Epidermal melanocyte (primary cell): Measurements from ENCODE around the gene C6orf136.
A peak's percentile ranks its signal among the peaks of the same experiment; 100 is the strongest.

Experiments used
- DNase-seq: peaks from one replicate; pipeline ENCODE4 v3.0.0; 2011; ENCODE audit warnings: low spot score; ENCODE audit not compliant: insufficient read length

Gene C6orf136, protein sequence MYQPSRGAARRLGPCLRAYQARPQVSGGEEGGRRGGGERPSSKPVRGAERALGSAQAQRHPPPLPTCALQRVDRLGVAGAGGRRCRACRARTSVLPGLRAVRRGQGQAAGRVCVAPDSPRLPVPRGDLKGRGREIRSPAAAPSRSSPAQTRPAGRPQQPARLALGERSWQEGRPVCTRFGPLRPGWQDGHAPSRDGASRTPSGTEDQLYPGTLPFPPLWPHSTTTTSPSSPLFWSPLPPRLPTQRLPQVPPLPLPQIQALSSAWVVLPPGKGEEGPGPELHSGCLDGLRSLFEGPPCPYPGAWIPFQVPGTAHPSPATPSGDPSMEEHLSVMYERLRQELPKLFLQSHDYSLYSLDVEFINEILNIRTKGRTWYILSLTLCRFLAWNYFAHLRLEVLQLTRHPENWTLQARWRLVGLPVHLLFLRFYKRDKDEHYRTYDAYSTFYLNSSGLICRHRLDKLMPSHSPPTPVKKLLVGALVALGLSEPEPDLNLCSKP

DNA sequence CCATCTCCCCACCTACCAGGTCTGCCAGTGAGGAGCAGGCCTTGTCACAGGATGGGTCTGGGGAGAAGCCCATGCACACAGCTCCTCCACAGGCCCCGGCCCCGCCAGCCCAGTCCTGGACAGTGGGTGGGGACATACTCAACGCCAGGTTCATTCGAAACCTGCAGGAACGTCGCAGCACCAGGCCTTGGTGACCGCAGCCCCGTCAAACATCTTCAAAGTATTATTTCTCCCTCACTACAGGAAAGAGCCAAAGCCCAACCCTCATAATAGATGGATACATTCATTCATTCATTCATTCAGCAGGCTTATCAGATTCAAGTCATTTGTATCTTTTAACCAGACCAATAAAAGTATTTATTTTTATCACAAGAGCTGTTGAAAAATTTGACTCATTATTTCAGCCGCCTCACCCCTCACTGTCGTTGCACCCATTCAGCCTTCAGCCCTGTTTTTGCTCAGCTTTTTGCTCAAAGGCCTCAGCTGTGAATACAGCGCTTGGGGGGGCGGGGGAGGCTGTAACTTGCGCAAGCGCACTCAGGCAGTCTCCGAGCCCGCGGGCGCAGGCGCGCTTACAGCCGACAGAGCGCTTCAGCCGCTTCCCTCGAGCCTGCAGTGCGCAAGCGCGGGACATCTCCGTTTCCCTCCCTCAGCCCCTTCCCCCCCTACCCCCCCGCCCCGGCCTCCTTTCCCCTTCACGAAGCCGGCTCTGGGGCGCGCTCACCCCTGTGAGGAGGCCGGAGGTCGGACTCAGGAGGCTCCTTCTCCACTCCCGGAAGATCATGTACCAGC lies at the start of gene C6orf136:
TSS of gene C6orf136 (plus strand) at position 684 of the 792 bp plus-strand sequence. CDS start at position 783, 99 bp downstream.
- peak; percentile 97 for DNase-seq

DNA sequence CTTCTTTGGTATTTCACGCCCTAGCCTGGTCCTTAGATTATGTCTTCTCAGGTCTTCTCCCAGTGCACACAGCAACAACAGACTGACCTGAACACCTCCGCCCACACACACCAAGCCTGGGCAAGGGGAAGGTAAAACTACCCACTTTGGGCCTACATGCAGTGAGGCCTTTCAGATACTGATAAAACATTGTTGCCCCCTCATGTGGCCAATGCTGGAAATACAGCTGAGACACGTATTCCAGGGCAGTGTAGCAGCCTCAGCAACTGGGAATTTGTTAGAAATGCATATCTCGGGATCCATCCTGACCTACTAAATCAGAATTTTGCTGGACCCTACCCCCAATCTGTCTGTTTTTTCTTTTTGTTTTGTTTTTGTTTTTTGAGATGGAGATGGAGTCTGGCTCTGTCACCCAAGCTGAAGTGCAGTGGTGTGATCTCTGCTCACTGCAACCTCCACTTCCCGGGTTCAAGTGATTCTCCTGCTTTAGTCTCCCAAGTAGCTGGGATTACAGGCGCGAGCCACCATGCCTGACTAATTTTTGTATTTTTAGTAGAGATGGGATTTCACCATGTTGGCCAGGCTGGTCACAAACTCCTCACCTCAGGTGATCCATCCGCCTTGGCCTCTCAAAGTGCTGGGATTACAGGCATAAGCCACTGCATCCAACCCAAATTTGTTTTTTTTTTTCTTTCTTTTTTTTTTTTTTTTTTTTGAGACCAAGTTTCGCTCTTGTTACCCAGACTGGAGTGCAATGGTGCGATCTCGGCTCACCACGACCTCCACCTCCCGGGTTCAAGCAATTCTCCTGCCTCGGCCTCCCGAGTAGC lies 49.4 kb upstream of the C6orf136 start:
- peak; percentile 72 for DNase-seq

DNA sequence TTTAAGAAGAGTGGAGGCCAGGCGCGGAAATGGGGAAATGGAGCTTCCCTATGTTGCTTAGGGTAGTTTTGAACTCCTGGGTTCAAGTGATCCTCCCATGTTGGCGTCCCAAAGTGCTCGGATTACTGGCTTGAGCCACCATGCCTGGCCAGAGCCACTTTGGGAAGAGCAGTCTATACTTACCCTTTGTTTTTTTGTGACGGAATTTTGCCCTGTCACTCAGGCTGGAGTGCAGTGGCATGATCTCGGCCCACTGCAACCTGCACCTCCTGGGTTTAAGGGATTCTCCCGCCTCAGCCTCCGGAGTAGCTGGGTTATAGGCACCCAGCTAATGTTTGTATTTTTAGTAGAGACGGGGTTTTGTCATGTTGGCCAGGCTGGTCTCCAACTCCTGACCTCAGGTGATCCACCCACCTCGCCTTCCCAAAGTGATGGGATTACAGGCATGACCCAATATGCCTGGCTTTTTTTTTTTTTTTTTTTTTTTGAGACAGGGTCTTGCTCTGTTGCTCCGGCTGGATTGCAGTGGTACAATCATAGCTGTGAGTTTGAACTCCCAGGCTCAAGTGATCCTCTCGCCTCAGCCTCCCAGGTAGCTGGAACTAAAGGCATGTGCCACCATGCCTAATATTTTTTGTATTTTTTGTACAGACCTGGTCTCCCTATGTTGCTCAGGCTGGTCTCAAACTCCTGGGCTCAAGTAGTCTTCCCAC lies 47.9 kb upstream of the C6orf136 start:
- no peak for DNase-seq

DNA sequence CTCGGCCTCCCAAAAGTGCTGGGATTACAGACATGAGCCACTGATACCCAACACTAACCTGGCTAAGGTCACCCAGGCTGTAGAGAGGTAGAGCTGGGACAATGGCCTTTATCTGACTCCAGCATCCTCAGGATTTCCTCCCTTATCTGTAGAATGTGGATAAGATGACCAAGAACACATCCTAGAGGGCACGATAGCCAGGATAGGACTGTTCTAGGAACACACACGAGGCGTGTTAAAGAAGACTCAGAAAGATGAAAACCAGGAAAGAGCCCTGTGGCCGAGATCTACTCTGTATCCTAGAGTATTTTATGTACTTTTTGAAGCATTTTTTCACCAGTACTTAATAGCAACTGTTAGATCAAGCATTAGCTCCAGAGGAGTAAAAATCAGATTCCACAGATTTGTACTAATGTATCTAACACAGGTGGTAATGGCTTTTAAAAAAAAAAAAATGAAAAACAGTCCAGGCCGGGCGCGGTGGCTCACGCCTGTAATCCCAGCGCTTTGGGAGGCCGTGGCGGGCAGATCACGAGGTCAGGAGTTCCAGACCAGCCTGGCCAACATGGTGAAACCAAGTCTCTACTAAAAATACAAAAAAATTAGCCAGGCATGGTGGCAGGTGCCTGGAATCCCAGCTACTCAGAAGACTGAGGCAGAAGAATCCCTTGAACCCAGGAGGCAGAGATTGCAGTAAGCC lies 47.2 kb upstream of the C6orf136 start:
- DNase-seq: no peak

DNA sequence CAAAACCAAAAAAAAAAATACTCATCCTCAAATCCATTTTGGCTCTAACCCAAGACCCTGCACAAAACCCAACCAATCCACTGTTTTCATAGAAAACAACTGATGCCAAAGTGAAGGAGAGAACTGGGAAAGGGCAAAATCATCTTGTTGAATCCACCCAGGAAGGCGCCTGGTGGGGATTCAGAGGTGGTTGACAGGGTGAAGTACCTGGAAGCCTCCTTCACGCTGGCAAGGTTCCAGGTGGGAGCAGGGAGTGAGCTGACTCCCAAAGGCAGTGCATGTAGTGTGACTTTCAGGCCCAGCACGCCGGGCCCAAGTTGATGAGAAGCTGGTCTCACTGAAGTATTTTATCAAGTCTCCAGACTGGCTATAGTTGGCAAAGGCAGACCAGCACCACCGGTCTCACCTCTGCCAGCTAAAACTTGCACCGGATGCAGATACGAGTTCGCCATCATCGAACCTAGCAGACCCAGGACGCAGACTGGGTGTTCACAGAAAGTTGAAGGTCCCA lies 46.4 kb upstream of the C6orf136 start:
- no peak for DNase-seq

DNA sequence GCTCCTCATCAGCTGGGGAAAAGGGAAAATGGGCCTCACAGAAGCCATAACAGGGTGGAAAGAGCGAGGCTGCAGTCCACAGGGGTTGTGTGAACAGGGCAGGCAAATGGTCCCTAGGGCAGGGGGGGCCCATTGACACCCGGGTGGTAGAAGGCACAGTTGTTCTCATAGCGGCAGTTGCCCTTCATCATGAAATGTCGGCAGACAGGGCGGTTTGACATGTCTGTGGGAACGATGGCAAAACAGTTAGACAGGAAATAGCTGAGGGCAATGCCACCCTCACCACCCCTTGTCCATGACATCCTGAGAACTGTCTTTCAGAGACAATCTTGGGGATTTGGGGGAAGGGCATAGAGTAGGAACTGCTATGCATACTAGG lies 45.5 kb upstream of the C6orf136 start:
- no peak for DNase-seq

DNA sequence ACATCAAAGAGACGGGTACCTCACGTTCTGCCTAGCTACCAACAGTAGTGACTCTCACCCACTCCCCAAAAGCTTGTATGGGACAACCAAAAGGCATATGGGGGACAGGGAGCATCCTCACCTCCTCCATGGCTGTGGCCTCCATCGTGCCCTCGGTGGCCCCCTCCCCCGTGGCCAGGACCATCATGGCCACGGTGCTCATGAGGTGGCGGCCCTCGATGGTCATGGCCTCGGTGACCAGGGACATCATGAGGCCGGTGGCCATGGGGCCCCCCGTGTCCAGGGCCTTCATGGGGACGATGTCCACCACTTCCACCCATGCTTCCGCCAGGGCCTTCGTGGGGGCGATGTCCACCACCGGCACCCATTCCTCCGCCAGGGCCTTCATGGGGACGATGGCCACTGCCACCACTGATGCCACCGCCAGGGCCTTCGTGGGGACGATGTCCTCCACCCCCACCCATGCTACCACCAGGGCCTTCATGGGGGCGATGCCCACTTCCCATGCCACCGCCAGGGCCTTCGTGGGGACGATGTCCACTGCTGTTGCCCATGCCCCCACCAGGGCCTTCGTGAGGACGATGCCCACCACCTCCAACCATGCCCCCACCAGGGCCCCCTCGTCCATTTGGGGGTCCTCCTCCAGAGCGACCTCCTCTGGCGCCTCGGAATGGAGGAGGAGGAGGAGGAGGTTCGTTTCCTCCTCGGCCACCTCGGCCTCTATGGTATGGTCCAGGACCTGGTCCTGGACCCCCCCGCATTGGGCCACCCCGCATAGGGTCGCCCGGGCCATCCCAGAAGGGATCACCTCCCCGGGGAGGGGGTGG lies 44.9 kb upstream of the C6orf136 start:
- DNase-seq: no peak

DNA sequence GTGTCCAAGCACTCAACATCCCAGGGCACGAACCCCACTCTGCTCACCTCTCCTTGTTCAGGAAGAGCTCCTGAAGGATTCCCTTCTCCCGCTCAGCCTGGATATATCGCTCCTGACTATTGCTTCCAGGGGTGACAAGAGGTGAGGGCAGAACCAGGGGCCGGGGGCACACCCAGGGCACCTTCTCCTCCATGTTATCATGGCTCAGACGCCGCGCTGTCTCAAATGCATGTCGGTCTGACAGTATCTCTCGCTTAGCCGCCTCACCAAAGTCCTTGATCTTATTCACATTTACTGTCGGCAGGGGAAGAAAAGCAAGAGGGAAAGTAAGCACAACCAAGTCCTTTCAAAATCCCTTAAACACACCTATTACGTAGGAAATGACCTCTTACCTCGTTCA lies 43.0 kb upstream of the C6orf136 start:
- no peak for DNase-seq

DNA sequence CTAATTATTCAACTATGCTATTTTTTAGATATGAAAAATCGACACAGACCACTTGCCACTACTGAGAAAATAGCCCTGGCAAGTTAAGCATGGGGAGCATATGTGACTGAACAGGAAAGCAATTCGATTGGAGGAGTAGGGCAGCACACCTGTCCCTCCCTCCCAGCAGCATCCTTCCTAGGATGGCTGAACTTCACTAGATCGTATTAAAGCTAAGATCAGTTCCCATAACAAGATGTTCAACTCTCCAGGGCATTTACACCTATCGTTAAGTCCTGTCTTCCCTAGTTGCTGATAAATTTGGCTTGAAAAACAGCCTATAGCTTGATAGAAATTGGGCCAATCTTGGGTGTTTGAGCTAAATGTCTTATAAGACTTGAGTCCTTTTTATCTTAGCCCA lies 36.9 kb upstream of the C6orf136 start:
- DNase-seq: no peak

DNA sequence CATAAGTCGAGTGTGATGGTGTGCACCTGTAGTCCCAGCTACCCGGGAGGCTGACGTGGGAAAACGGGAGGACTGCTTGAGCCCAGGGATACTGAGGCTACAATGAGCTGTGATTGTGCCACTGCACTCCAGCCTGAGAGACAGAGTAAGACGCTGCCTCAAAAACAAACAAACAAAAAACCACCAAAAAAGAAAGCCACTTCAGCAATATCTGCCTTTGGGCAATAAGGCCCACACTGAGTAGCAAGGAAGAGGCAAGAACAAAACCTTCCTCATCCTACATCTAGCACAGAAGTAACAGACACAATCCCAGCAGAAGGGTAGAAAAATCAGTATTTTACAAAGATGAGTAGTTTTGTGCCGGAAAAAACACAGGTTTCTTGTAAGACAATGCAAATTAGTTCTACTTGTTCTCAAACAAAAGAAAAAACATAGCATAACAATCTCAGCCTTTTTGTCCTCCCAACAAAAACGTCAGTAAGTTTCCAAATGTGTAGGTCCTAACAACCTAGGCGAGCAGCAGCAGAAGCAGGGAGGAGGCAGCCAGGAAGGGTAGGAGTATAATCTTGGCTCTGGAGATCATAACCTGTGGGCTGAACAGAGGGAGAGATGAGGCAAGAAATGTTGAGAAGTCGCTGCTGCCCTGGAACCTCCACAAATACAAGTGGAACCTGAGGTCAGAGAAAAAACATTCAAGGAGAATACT lies 35.6 kb upstream of the C6orf136 start:
- DNase-seq: no peak

DNA sequence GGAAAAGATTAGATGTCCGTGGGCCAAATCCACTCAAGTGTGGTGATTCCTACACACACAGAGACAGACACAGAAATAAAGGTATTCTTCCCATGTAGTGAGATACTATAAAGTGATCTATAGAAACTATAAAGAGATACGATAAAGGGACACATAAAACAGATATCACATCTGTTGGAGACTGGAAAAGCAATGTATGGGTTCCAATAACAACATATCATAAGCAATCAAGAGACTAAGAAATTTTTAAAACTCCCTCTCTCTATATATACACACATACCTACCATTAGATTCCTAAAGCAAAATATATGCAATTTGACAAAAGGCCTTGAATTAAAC lies 35.1 kb upstream of the C6orf136 start:
- no peak for DNase-seq

DNA sequence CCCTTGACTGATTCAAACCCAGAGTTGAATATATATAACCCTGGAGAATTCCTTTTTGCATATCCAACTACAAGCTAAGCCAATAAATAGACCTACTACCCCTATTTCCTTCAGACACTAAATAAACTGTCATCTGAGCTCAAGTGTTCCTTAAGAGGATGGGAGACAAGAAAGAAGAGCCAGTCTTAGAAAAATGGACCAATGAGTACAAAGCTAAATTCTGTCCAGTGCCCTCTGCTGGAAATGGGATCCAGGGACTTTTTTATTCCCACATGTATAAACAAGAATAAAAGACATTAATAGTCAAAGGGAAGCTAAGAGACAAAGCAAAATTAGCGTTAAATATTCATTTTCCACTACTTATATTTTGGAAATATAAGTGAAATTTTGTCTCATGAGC lies 34.7 kb upstream of the C6orf136 start:
- DNase-seq: no peak

DNA sequence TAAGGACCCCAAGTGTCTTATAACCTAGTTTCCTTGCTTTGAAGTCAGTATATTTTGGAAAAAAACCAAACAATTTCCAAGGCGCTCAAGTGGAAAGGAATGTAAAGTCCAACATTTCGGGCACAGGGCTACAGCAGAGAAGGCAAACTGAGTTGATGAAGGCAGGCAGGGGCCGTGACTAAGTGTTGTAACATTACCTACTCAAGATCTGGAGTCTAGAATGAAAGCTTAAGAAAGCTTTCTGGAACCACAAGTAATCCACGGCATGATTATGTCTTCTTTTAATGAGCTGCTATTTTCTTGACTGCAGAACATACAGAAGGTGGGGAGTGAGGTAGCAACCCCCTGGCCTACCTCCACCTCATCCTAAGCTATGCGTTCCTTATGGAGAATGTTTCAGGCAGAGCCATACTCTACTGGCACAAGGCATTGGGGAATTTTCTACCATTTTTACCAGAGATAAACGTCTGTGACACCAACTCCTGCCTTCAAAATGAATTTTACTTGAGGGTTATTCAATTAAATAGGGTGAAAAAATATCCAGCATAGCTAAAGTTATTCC lies 34.2 kb upstream of the C6orf136 start:
- DNase-seq: no peak

DNA sequence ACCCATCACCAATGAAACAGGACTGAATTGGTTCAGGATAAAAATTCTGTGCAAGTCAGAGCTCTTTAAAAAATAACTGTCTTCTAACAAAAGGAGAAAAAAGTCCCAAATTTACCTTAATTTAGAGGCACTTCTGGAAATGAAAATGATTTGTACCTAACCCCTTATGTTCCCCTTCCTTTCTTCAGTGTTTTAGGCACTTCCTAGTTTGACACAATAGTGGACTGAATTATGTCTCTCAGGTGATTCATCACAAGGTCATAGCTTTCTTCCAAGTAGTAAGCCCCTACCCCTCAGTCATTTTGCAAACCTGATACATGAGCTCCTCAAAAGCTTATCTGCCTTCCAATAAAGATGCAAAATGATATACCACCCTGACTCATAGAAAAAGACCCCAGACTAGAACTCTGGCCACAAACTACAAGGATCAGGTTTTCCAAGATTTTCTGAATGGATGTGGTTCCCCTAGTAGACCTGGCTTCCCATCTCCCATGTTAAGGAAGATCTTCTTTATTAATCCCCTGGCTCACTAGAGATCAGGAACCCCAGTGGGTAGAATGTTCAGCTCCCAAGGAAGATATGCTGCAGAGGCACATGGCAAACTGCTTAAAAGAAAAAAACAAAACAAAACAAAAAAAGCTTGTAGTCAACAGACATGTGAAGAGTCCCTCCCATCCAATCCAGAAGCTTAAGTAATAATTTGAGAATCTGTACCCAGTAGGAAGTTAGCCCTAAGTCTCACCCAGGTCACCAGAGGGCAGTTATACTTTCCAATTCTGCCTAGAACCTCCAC lies 33.5 kb upstream of the C6orf136 start:
- no peak for DNase-seq

DNA sequence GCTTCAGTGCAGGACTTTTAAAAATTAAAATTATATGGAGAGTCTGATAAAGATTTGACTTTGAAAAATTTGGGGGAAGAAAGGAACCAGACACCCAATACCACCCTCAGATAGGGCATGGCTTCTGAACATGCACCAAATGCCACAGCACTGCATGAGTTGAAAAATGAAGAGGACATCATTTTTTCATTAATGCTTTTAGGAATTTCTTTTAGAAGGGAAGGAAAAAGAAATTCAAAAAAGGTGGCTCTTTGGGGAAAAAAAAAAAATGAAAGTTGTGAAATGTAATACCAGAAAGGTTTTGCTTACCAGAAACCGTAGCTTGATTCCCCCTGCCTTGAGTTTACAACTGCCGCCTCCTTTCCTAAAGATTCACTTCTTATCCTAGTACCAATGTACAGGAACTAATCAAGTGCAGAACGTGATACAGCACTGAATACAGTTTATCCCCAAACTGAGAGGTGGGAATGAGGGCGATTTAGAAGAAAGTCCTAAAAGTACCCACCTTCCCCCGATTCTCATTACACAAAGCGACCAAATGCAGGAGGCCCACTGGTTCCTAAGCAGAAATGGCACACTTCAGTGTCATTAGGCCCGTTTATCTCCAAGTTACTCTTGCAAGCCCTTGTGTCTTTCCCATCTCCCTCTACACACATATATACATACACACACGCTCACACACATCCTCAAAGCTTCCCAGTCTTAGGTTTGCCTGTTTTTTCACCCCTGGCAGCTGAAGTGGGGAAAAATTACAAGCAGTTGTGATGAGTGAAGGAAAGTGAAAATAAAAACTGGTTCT lies 32.7 kb upstream of the C6orf136 start:
- DNase-seq: no peak

DNA sequence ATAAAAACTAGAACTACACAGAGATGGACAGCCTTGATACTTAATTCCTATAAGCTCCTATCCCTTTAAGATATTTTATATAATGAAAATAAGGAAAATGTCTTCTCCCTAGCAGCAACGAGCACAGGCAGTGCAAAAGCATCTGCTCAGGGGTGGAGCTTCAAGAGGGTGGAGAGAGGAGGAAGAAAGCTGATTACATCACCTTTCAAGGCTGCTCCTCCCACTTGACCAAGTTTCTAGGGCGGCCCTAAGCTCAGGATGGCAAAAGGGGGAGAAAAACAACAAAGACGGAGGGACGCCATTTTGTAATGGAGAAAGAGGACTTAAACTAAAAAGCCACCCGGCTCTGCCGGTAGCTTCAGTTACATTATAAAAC lies 32.1 kb upstream of the C6orf136 start:
- DNase-seq: peak; percentile 60
